LoVo (cell line): Measurements from ENCODE around the gene NTM.
A peak's percentile ranks its signal among the peaks of the same experiment; 100 is the strongest.

ENCODE experiments used
- DNase-seq: peaks from one replicate; pipeline ENCODE4 v3.0.0-alpha.2; 2016; ENCODE audit warnings: low spot score

NTM gene

DNA sequence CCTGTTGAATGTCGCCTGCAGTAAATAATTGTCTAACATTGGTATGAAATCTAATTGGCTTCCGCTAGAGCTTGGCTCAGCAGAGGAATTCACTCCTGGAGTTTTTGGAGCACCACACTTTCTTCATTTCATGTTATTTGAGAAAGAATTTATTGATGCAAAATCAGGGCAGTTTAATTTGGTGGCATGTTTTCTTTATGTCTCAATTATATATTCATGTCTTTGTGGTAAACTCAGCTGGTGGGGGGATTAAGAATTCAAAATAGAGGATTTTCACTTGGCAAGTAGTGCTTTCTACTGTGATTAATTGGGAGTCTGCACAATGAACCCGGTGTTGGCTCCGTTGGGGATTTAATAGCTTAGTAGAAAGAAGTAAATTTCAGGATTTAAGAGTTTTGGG lies 784.4 kb downstream of the NTM start:
- DNase-seq: no peak

DNA sequence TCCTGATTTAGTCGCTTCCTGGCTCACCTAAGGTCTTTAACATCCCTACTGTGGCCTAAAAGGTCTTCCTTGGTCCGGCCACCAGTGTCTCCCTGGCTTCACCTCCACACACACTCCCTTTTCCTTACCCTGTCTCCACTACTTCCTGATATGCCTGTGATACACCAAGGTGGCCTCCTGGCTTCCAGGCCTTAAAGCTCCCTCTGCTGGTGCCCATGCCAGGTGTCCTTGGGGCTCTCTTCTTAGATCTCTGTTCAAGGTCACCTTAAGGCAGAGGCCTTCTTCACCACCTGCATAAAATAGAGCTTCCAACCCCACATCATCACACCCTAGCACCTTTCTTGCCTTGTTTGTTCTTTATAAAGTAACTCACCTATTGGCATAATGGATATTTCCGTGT lies 787.7 kb downstream of the NTM start:
- peak; percentile 7 for DNase-seq

DNA sequence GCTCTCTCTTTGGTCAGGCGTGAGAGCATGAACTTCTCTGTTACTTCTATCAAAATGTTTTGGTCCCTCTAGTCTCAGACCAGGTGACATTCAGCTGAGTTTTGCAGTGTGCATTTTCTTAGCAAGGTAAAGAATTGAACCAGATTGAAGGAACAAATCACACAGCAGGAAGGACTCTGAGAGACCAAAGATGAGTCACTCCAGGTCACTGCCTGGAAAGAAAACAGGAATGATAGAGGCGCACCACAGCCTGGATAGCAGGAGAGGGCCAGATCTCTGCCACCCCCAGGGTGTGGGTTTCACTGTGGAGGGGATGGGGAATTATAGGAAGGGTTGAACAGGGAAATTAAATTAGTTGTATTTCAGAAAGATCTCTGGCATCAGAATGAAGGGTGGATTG lies 788.3 kb downstream of the NTM start:
- DNase-seq: no peak

DNA sequence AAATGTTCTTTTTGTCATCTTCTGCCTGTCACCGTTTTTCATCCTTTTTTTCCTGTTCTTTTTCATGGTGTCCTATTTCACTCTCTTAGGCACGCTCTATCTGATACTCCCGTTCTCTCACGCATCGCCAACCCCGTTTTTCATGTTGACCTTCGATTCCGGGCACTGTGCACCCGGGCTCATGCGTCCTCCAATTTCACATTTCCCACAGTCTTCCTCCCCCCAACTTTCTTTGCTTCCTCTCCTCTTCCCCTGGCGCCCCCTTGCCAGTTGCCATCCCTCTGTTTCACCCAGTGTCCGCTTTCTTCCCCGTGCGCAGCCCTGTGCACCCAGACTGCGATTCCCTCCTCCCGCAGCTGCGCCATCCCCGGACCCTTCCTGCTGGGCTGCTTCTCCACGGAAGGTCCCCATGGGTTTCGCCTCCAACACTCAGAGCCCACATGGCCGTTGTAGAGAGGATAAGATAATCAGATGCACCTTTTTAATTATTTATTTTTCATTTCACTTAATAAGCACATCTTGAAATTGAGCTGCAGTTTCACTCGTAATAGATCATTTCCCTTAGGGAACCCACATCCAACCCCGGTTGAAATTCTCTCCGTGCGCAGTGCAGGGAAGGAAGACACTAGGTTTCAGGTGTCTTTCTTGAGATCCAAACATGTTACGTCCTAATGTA lies 791.1 kb downstream of the NTM start:
- no peak for DNase-seq

DNA sequence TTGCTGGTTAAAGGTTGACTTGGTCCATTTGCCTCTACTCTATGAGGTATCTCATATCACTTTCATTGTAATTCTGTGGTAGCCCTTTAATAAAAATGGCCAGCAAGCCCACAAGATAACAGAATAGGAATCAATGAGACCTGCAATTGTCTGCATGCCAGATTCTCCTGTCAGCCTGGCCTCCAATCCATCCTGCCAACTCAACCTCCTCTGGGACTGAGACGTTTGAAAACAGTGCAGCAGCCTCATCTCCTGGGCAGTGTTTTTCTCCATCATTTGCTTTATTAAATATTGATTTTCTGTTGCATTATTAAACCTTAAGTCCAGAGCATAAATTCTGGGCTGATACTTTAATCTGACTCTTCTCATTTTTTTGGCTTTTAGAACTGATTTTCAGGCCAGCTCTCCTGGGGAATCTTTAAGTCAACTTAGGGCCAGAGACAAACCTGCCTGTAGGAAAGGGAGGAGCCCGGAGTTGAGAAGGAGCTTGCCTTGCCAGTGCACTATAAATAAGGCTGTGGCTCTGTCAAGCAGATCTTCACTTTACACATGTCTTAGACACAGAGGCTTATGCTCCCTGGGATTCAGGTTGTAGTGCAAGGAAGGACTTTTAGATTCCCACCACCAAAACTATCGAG lies 798.0 kb downstream of the NTM start:
- no peak for DNase-seq

DNA sequence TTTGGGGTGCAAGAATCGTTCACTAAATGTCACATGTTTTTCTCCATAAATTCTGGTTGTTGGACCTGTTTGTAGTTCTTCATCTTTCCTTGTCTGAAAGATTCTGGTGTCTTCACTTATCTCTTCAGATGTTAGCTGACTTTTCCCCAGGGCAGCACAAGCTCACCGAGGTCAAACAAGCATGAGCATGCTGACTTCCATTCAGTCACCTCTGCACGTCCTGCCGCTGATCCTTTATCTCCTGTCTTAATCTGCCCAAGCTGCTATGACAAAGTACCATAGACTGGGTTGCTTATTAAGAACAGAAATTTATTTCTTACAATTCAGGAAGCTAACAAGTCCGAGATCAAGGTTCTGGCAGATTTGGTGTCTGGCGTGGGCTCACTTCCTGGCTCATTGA lies 800.6 kb downstream of the NTM start:
- DNase-seq: no peak

DNA sequence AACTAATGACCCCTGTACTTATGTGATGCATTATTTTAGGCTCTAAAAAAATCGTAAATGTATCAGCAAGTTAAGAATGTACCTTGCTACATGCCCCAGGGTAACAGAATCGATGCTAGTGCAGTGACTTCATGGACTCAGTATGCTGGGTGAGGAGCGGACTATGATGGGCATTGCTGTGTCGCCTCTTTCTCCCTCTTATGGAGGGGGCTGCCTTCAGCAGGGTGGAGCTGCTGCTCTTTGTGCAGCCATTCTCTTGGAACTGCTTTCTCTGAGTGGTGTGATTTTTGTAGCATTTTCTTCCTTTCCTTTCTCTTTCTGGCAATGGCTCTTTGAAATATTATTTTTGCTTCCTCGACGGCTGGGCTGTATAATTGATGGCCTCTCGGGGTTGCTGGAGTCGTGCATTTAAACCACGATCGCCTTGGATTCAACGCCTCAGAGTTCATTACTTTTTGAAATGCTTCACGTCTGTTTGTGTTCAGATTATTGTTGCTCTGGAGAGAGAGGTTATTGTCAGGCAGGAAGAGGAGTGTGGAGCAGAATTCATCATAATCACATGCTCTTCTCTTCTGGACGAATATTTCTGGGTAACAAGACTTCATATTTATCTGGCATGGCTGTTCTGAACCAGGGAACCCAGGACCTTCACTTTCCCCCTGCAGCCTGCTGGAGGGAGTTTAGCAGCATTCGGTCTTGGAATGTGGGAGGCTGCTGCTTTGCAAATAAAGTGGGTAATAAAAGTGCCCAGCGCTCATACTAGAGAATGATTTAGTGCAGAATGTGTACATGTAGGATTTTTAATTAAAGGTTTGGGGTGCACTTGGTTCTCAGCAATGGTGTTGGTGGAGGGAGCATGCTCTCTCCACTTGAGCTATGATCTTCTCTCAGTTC lies 804.2 kb downstream of the NTM start:
- no peak for DNase-seq

DNA sequence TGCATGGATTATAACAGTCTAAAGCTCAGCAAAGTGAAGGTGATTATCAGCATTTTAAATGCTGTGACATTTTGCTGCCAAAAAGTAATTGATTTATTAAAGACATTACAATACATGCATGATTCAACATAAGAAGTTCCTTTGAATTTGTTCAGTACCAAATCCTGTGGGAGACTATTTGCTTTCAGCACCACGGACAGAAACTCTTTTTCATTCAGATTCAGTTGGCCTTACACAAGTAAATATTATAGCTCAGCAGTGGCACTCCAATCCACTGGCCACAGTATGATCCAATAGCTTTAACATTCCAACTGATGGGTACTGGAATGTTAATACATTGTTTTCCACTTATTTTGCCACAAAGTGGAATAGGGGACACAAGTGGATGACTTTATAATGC lies 806.7 kb downstream of the NTM start:
- DNase-seq: peak; percentile 1

DNA sequence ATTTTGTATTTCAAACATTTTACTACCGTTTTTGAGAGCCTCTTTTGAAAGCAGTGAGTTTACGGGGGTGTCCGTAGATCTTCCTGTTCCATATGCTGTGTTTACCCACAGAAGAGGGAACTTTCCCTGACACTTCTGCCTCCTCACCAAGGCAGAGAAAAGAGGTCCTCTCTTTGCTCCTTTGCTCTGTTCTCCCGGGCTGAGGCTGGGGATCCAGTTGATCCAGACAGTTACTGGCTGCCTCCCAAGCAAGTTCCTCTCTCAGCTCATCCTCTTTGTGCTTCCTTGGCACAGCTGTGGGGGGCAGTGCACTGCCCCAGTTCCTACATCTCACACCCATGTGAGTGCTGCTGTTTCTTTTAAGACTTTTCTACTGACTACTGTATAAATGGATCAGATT lies 813.7 kb downstream of the NTM start:
- DNase-seq: no peak

DNA sequence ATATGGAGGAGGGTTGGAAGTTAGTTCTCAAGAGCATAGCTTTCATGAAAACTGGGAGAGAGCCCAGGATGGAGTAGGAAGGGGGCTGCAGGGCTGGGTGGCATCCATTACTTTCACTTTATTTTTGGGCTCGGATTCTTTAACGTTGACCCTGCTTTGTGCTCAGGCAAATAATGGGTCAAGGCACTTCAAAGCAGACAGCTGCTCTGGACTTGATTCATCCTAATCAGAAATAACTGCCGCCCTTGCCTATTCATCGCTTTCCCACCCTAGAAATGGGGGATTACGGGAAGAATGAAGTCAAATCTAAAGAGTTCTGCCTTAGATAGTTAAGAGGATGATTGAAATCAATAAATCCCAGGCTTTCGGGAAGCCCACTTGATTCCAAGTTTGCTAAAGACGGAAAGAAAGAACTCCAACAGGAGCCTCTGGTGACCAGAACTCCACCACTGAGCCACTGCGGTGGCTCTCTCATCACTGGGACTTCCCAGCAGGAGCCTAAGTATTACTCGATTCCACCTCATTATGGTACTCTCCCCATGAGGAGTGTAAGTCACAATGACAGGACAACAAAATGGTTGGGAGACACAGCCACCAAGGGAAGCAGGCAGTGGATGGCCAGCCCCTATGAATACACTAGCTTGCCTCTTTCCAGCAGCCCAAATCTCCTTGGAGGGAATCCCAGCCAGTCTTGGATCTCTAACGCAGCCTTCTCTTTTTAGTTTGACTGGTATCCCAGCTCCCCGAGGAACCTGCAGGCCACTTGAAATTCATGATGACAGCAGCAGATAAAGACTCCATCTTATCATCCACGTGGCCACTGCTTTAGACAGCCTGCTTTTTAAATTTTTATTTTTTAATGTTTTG lies 815.5 kb downstream of the NTM start:
- DNase-seq: no peak

DNA sequence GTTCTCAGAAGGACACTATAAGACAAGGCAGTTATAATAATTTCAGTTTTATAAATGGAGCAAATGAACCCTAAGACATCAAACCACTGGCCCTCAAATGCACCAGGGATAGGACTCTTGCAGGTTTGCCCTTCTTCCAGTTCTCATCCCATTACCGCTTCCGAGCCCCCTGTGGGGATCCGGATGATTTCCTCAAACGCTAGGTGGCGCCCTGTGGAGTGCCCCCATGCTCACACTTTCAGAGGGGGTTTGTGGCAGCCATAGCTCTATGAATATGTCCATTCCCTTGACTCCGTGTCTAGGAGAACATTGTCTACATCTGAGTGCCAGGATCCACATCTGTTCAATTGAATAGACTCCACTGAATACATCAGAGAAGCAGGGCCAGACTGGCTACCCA lies 816.3 kb downstream of the NTM start:
- no peak for DNase-seq

DNA sequence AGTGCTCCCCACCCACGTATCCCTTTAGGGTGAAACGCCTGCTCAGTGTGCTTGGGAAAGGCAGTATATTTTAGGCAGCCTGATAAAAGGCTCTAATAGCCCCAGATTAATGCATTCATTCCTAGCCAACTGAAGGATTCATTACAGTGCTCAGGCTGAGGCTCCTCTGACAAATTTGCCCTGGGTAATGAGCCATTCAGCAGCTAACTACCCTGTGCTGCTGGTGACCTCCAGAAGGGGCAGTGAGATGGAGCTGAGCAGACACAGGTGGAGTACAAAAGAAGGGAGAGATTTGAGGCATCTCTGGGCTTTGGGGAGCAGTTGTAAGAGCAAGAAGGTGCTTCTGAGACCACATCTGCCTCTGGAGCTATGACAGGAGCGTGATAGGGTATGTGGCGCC lies 817.0 kb downstream of the NTM start:
- no peak for DNase-seq

DNA sequence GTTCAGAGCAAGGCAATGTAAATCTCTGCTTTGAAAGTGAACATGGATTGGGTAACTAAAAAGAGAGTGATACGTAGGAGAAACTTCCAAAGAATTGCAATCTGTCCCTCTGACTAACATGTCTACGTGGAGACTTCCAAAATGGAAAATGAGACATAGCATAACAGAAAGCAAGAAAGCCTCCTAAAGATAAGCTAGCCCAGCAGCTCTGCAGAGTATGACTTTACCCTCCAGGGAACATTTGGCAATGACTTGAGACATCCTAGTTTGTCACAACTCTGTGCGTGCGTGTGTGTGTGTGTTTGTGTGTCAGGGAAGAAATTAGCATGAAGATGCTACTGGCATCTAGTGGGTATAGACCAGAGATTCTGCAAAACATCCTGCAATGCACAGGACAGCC lies 817.4 kb downstream of the NTM start:
- no peak for DNase-seq

DNA sequence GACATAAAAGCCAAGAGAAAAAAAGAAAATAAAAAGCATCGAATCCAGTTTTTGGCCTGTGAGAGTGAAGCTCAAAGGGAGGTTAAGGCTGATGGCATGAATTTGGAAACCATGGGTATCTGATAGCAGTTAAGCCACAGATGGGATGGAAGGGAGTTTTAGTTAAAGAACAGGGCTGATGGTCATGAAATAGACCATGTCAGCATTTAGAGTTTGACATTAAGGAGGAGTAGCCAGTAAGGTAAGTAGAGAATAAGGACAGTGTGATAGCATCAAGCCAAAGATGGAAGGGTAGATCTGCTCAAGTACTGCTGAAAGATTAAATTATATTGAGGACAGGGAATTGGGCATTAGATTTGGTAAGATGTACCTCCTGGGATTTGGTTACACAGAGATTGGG lies 826.5 kb downstream of the NTM start:
- no peak for DNase-seq

DNA sequence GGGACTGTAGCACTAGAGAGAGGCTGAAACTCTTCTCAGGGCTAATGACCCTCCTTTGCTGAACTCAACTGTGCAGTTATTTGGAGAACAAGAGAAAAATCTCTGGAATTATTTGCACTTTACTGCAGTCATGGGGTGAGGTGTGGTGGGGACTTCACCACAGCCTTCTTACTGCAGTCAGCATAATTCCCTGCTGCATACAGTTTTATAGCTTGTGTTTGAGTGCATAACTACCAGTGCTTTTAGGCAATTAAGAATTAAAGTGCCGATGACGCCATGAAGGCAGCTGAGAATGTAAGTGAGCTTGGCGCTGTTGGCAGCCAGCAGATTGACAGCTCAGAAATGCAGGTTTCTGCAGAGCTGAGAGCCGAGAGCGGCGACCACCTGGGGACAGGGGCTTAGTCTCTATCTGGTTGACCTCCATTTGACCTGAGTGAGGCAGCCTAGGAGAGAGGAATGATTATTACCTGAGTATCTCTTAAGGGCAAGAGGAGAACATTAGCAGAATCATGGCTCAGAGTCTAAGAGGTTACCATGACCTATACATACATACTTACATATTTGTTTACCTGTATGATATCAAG lies 830.0 kb downstream of the NTM start:
- no peak for DNase-seq

DNA sequence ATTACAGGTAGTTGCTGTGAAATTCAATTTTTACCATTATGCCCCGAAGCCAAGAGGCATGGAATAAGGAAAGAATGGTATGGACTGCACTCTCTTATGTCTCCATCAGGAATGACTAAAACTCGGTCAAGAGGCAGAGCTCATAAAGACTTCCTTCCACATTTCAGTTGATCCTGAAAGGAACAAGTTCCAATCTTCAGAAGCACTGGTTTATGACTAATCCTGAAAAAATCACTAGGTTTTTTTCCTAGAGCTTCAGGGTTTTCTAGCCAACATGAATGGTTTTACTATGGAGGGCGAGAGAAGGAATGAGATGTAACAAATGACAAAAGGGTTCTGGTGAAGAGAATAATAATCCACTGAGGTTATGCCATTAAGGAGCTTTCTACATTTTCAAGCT lies 832.2 kb downstream of the NTM start:
- no peak for DNase-seq

DNA sequence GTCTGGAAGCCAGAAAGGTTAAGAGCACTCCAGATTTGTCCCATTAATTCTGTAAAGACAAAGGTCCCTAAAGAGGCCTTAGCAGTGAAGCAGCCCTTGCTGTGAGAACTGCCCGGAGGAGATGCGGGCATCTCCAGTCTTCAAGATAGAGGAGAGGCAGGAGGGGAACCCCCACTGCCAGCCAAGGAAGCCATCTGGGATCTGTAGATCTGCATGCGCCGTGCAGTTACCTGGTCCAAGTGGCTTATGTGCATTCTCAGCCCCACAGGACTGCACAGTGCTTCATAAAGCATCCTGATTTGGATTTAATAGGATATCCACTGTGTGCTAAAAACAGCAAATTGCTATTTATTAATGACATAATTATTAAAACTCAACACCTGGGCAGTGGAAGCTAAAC lies 834.6 kb downstream of the NTM start:
- DNase-seq: no peak

DNA sequence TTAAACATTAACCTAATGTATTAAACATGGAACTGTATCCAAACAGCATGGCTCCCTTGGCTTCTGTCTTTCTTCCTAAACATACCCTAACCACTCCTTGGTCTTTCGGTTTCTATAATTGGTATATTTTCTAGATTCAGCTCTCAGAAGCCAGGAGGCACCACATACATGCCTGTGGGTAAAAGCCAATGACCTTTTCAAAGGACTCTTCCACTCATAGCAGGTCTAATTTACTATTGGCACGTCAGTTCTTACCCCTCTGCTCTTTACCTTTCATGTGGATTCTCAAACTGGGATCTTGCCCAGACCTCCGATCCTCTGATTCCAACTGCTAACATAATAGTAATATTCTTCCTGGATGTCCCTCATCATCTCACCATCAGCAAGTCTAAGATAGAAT lies 835.1 kb downstream of the NTM start:
- DNase-seq: no peak

DNA sequence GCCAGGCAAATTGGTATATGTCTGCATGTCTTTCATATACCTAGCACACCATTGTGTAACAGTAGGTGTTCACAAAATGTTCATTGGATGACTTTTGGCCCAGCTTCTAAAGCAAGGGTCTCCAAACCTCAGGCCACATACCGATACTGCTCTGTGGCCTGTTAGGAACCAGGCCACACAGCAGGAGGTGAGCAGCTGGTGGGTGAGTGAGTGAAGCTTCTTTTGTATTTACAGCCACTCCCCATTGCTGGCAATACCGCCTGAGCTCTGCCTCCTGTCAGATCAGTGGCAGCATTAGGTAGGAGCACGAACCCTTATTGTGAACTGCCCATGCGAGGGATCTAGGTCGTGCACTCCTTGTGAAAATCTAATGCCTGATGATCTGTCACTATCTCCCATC lies 836.6 kb downstream of the NTM start:
- DNase-seq: no peak

DNA sequence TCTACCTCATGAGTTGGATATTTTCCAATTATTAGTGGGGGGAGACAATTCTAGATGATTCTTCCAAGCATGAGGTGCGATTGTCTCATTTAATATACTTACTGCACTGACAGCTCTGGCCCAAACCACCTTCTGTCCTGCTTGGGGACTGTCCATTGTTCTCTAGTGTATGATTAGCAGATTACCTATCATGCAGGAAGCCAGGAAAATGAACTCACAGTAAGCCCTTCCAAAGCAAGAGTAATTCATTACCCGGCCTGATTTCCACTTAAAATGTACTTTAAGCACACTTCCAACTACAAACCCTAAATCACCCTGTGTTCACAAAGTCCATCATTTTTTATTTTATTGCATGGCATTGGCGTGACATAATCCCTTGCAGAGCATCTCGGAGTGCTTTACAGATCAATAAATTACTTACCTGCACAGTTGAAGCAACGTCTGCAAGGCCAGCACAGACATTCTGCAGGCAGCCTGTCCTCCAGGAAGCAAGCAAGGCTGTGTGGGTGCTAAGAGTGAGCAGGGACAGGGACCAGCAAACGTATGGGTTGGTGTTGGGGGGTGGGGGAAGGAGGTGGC lies 838.2 kb downstream of the NTM start:
- no peak for DNase-seq

DNA sequence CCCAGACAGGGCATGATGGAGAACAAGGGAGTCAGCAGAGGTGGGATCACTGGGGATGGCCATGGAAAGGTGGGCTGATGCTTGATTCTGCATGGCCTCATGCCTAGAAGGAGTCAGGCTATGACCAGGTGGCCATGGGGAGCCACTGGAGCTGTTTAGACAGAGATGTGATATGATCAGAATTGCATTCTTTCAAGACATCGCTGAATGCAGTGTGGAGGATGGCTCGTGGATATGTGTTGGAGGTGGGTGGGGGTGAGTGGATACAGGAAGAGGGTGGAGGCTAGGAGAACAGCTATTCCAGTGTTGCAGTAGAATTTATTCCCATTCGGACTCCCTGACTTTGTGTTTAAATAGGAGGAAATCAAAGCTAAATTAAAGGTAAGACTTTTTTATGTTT lies 841.1 kb downstream of the NTM start:
- DNase-seq: no peak

DNA sequence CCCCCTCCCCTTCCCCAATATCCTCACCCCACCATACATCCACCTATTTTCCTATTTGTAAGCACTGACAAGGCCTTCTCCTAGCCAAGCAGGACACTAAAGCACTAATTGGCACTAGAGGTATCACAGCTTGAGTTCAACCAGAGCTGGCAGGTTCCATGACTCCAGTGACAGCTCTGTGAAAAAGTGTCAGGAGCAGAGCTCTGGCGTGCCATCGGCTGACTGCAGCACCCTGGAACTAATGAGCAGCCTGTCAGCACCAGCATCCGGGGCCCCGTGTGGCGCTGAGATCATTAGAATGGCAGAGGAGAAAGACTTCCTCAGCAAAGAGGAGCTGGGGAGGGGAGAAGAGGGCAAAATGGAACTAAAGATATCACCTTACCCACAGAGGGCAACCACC lies 847.4 kb downstream of the NTM start:
- no peak for DNase-seq
